HG03439 (cell line): ENCODE results near the gene BRMS1.

ENCODE experiments used
- ATAC-seq: cut with Tn5 transposase; IDR thresholded peaks from one replicate; pipeline ENCODE4 v1.9.1; 2021; ENCODE audit warnings: mild to moderate bottlenecking, moderate library complexity; ENCODE audit not compliant: unreplicated experiment

Gene BRMS1

DNA sequence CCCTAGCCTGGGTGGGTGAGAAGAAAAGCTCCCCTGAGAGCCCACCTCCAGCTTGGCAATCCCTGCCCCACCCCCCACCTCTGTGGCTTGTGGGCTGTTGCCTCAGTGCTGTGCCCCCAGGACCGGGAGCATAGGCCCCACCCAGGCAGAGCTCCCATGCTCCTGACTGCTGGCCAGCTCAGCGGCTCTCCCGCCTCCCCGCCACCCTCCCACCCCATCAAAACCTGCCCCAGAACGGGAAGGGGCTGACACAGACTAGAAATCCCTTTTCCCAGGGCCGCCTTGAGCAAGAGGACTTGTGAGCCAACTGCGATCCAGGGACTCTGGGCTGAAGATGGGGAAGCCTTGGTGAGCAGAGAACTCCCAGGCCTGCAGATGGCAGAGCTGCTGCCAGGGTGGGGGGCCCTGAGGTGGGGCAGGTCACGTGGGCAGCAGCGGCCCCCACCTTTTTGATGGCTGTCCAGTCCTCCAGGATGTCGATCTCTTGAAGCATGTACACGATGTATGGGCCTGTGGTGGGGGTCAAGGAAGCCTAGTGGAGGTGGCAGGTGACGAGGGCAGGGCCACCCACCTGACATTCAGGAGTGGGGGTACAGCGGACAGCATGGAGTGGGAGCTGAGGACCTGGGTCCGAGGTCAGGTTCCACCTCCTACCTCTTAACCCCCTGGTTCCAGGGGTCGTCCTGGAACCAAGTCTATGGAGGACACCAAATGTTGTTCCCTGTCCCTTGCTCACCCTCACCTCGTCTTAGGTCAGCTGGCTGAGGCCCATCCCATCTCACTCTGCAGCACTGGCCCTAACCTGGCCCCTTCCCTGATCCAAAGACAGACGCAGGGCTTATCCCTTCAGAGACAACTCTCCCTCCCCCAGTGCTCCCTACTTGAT is 6.4 kb downstream of the BRMS1 start:
- no peak for ATAC-seq

DNA sequence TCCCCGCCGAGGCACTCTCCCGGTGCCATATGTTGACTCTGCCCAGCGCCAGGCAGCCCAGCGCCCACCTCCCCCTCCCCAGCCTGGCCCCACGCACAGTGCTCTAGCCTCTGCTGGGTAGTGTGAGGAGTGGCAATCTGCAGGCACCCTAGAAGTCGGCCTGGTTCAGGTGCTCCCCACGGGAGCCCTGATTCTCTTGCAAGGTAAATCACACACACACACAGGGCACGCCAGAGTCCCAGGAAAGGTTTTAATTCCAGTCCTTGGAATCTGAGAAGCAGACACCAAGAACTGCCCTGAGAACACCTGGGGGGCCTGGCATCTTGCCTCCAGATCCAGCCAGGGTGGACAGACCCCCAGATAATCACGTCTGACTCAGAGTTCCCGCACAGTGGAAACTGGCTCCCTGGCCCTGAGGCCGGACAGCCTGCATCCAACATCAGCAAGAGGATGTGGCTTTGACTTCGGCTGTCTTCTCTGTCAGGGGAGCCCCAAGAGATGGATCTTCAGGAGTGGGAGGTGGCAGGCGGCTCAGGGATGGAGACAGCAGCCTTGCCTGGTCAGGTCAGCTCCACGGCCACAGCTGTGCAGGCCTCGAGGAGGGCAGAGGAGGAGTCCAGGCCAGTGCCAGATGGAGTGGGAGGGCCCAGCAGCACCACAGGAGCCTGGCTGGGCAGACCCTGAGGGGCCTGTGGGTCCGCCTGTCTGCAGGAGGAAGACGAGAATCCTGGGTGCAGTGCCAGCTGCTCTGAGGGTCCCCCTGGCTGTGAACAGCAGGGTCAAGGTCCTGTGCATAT is 7.6 kb downstream of the BRMS1 start:
- no peak for ATAC-seq

DNA sequence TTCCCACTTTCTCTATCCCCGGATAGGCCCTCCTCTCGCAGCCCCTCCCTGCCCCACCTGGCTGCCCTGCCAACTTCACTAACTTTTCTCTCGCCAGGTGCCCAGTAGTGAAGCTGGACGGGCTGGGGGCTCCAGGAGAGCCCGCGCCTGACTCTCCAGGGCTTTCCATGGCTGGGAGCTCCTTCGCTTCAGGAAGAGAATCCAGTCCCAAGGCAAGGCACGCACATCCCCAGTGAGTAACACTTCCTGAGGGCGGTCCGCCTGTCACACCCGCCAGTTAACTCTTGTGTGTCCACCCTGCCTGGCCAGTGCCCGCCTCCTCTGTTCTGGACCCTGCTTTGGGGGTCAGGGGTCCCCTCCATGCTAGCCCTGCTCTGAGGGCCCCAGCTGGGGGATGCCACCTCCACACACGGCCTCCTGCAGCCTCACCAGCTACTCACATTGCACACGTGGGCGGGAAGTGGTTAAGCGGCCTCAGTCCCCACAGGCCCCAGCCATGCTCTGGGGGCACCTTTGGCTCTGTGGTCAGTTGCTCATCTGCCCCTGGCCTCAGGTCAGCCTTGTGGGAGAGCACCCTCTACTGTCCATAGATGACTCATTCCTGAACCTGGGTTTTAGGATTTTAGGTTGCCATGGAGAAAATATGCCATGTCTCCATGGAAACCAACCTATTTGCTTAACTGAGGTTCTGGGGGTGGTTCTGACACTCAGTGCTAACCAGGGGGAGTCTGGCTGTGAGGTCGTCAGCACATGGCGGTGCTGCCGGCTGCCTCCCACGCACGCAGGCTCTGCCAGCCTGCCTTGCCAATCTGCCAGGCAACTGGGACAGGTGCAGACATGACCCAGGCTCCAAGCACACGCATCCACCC is 8.4 kb downstream of the BRMS1 start, which contains the start of gene RIN1:
Gene RIN1, minus strand, starts transcription at position 201 of the 869 bp plus-strand sequence. Its CDS starts 32 bp downstream, at position 169.
- peak; percentile 63 for ATAC-seq

DNA sequence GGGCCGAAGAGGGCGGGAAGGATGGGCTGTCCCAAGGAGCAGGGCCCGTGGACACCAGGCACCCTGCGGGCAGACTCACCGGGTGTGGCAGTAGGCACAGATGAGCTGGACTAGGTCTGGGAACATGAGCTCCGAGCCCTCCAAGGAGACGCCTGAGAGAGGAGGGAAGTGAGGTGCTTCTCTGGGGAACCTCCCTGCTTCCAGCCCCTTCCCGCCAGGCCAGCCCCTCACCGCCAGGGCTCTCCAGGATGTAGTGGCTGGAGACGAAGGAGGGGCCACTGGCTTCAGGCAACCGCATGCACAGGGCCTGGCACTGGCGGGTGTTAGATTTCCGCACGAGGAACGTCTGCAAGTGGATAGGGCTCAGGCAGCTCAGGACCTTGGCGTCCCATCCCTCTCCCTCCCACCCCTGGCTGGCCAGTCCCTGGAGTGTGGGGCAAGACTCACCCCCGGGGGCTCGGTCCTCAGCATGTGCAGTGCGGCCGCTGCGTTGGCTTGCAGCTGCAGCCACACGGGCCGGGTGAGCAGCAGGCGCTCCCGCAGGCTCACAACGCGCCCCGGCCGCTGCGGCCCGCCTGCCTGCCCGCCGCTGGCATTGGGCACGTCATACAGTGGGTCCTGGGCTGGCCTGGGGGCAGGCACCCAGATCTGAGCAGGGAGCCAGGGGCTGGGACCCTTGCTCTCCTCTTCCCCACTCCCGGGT is 9.2 kb downstream of the BRMS1 start:
- no peak for ATAC-seq

DNA sequence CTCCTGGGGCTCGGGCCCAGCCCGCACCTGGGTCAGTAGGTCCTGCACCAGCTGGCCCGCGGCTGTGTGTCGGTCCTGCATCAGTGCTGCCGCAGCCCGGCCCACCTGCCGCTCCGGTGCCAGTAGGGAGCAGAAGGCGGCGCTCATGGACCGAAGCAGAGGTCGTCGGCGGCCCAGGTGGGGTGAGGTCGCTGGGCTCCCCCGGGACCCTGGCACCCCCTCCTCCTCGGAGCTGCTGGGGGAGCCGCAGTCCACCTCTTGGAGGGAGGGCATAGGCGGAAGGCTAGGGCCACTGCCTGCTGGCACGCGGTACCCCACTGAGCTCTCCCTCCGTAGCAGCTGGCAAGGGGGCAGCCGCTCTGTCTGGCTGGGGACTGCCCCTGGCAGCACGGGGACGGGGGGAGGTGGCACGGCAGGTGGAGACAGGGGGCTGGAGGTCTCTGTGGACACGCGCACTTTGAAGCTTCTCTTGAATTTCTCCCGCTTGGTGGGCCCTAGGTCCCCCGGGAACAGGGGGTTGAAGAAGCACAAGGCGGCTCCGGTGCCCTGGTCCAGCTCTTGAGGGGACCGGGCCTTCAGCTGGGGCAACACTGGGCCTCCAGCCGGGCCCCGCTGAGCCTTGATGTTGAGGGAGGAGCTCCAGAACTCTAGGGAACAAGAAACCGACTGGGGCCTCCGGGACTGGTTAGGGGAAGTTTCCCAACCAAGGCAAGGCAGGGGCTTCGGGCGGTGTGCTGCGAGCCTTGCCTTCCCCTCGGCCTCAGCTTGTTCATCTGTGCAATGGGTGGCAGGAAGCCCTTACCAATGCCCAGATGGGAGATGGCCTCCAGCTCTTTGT is 10.1 kb downstream of the BRMS1 start:
- ATAC-seq, result no peak

DNA sequence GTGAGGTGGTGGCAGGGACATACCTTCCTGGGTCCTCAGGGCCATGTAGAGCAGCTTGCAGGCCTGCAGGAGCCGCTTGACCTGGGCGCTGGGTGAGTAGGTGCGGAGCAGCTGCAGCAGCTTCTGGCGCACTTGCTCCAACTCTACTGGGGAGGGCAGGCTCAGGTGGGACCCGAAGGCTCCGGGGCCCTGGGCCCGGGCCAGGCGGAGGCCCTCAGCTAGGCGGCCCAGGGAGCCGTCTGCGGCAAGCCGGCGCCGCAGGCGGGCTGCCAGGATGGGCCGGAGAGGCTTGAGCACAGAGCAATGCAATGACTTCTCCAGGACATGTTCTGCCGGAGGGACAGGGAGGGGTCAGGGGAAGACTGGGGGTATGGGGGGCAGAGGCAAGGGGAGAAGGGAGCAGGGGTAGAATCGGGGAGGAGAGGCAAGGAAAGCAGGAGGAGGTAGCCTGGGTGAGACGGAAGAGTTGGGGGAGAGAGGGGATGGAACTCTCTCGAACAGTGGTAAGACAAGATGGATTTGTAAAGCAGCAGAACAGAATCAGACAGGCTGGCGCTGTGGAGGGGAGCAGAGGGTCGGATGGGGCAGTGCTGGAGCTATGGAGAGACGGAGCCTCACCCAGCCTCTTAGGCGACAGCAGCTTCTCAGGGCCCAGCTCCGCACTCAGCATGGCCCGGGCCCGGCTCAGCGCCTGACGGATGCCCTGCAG is 10.9 kb downstream of the BRMS1 start:
- no peak for ATAC-seq

DNA sequence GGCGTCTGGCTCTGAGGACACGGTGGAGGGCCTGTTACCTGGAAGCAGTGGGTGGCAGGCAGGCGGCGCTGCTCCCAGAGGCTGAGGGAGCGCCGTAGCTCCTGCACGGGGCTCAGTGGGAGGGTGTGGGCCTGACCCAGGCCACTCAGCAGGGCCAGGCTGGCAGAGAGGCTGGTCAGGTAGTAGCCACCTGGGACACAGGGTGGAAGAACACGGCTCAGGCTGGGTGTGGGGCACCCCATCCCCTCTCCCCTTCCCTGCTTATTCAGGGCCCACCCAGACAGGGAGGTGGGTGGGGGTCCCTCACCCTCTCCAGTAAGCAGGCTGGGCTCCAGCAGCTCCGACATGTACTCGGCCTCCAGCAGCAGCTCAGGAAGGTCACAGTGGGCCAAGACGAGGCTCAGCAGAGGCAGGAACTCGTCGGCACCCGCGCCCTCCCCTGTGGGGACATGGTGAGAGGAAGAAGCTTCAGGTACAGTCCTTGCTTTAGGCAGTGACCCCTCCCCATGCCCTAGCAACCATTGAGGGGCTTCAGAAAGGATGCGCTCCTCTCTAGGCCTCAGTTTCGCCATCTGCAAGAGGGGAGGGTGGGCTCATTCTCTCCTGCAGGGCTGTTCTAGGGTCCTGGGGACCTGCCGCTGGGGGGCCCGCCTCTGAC is 11.6 kb downstream of the BRMS1 start:
- no peak for ATAC-seq

DNA sequence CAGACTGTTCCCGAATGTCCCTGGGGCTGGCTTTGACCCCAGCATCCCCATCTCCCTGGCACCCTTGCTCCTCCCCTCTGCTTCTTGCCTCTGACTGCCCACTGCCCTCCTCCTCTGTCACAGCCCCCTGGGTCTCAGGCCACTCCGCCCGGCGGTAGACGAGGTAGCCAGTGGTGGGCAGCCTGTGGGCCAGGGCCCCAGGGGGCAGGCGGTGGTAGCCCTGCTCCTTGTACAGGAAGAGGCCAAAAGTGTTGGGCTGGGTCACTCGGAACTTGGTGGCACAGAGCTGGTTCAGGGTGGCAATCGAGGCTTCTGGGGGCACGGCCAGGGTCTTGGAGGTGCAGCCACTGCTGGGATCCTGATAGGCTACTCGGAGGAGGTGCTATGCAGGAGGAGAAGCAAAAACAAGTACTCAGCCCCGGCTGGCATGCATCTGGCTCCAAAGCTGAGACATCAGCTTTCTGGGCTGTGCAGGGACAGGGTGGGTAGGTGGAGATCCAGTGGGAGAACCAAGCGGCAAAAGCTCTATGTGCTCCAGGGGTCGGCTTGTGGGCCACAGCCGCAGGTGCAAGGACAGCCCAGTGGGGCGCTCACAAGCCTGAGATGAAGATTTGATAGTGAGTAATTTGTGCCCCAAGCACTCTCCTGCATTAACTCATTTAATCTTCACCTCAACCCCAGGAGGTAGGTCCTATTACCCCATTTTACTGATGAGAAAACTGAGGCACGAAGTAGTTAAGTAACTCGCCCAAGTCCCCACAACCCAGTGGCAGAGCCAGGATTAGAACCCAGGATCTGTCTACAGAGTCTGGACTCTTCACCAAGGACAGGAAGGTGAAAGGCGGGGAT is 12.3 kb downstream of the BRMS1 start:
- no peak for ATAC-seq

DNA sequence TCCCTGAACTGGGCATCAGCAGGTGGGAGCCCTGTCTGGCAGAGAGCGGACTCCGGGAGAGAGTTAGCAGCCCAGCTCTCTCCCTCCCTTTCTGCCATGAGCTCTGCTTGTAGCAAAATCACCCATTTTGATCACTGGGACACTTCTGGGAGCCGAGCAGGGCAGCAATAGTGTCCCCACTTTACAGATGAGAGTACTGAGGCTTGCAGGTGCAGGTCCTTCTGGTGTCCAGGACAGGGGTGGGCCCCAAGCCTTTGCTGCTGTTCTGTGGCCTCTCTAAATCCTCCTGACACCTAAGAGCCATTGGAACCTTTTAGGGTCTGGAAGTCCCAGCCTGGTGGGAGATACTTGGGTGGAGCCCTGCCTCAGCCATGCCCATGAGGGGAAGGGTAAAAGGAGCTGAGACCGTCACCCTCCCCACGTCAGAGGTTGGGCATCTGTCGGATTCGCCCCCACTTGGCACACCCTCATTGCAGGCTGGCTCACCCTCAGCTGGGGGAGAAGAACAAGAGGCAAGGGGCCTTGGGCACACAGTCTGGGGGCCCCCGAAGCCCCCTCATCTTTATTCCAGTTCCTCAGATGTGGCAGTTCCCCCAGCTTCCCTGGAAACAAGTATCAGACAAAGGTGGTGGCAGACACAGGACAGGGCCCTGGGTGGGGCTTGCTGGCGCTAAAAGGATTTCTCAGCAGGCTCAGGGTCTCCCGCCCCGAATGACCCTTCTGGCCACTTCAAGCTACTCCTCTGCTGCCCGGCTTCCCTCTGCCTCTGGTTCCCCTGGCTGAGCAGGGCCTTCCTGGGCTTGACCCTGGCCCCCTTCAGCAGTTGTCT is 13.1 kb downstream of the BRMS1 start:
- ATAC-seq, result no peak

DNA sequence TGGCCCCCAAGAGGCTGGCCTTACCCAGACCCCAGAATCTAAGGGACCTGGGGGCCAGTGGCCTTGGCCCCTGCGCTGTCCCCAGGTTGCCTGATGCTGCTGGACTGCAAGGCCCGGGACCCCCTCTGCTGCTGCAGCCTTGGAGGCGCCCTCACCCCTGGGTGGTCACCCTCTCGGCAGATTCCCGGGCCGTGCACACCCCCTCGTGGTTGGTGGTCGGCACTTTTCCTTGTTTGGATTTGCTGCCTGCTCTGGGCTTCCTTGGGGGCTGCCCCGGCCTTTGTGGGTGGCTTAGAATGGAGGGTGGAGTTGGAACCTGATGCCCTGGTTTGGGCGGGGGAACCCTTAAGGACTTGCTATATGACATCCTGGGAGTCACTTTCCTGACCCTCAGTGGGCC is 14.0 kb downstream of the BRMS1 start:
- no peak for ATAC-seq

DNA sequence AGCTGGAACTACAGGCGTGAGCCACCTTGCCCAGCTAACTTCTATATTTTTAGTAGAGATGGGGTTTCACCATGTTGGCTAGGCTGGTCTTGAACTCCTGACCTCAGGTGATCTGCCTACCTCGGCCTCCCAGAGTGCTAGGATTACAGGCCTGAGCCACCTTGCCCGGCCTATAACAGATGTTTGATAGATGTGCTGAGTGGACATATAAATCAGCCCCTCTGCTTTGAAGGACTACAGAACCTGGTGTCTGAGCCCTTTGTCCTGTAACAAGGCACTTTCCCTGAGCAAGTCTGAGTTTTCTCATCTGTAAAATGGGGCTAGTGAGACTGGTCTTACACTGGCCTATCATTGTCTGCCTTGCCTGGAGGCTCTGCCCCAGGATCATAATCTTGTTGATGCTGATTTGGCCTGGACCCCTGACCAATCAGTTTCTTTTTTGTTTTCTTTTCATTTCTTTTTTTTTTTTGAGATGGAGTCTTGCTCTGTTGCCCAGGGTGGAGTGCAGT is 15.7 kb downstream of the BRMS1 start:
- no peak for ATAC-seq

DNA sequence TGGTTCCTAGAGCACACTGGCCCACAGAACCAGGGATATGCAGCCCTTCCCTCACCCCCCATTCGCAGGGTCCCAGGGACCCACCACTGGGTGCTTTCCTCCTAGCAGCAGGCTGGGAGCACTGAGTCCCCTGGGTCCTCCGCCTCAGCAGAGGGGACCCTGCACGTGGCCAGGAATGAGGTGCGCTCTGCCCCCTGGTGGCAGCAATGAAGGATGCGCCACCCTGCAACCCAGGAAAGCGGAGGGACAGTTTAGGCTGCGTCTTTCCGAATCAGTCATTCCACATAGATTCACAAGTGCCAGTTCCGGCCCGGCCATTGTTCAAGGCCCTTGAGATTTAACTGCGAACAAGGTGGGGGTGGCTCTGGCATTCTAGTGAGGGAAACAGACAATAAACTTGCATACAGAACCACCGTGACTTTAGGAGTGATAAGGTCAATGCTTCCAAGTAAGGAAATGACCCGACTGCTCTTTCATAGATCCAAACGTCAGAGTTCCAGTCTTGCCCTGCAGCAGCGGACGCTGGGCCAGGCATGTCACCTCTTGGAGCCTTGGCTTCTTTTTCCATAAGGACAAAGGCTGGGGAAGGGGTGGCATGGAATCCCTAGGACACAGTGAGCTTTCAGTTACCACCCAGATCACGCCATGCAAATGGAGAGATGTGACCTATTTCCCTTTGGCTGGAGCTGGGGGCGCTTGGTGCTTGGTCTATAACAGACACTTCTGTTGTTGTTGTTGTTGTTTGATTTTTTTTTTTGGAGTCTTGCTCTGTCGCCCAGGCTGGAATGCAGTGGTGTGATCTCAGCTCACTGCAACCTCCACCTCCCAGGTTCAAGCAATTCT is 16.4 kb downstream of the BRMS1 start:
- no peak for ATAC-seq

DNA sequence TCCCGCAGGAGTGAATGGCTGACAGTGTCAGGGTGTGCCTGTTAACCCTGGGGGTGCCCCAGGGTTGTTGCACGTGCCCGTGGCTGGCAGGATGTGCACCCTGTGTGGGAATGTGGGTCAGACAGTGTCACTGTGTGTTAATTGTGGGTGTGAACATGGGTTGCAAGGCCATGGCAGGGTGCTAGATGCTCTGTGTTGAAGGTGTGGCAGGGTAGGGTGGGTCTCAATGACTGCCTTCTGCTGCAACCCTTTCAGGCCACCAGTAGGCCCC is 16.9 kb downstream of the BRMS1 start:
- ATAC-seq, result no peak

DNA sequence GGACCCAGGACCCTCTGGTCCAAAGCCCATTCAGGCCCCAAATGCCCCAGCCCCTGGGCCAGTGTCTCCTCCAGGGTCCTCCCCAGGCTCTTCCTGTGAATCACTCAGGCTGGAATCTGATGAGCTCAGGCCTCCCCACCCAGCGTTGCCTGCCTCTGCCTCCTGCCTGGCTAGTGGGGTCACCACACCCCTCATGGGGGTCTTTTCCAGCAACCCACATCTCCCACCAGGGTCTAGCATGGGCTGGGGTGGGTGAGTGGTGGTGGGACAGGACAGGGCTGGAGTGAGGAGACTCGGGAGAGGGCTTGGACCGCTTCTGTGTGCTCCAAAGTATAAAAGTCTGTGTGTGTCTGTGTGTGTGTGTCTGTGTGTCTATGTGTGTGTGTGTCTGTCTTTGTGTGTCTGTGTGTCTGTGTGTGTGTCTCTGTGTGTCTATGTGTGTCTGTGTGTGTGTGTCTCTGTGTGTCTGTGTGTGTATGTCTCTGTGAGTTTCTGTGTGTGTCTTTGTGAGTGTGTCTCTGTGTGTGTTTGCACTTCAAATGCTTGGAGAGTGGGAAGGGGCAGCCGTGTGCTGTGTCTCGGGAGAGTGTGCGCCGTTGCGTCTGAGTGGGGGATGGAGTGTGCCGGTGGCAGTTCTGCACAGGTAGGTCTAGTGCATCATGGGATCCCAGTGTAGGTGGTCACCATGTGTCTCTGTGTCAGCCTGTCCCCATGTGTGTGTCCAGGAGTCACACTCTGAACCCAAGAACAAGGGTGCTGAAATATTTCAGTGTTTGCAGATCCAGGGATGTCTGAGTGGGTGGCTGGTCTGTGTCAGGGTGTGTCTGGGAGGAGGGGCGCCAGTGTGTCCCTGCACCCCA is 17.5 kb downstream of the BRMS1 start:
- ATAC-seq, result no peak
